ENCODE data around the gene MPPED2.

- no peak for TF ChIP-seq CTCF (conservative IDR thresholded peaks at IDR 0.05)
- TF ChIP-seq ZFX (IDR thresholded peaks at IDR 0.05) = no peak
Measured at GRCh38 chr11:30497600-30497999, 88.6 kb downstream of the MPPED2 start.
